Measurements from ENCODE around the gene PRKAR2A. TPM values are rescaled to one million over a fixed set of nuclear protein-coding genes. Genes with fewer than 3 reads are reported as not detected.

PRKAR2A gene
- total RNA-seq, 4 donors from 2014 or later: 62.2 to 97.1 (median 80.2) TPM

DNA sequence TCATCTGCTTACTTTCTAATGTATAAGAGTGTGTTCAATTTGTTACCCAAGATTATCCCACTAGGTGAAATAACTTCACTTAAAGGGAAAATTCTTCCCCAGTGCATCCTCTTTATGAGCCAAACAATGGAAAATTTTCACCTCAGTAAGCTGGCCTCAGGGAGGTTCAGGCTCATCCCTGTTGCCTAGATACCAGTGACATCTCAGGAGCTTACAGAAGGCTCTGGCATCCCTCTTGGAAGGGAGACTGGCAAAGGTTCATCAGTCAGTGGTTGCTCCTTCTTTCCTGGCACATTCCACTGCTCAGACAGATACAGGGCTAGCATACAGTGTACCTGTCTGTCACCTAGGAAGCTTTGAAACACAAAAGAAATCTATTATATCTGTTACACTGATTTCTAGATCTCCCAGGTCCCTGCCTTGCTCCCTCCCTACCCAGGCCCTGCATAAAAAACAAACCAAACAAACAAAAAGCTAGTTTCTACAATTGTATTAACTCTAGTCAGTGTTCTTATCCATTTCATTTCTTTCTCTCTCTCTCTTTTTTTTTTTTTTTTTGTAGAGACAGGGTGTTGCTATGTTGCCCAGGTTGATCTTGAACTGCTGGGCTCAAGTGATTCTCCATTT, 132.4 kb downstream of the PRKAR2A start:
- Histone ChIP-seq H3K9me3 (no peaks in the 10 kb centered on the region), H3K4me1 (peaks cover 27 to 33% of the 10 kb centered on the region in 2 donors), H3K4me3 (peak overlapping the region in 2 of 4 donors; percentile 75 to 92), H3K27me3 (no peaks in the 10 kb centered on the region), H3K36me3 (peaks cover 0 to 29% of the 10 kb centered on the region in 2 donors), H3K27ac (peak overlapping the region in 3 of 4 donors; percentile 24 to 89 (median 85))
- ATAC-seq: no peak
- DNase-seq: peak; percentile 11 to 23
- TF ChIP-seq, protein P1, sequence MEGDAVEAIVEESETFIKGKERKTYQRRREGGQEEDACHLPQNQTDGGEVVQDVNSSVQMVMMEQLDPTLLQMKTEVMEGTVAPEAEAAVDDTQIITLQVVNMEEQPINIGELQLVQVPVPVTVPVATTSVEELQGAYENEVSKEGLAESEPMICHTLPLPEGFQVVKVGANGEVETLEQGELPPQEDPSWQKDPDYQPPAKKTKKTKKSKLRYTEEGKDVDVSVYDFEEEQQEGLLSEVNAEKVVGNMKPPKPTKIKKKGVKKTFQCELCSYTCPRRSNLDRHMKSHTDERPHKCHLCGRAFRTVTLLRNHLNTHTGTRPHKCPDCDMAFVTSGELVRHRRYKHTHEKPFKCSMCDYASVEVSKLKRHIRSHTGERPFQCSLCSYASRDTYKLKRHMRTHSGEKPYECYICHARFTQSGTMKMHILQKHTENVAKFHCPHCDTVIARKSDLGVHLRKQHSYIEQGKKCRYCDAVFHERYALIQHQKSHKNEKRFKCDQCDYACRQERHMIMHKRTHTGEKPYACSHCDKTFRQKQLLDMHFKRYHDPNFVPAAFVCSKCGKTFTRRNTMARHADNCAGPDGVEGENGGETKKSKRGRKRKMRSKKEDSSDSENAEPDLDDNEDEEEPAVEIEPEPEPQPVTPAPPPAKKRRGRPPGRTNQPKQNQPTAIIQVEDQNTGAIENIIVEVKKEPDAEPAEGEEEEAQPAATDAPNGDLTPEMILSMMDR (IDR thresholded peaks at IDR 0.05 in 4 of 5, conservative IDR thresholded peaks at IDR 0.05 in 1 of 5): no peak
- no peak for TF ChIP-seq POLR2A (IDR thresholded peaks at IDR 0.05)
- in situ Hi-C loops (cut with MboI; ENCODE audit: low sequenced_read_pairs in 4 of 4) (no loop called here), intact Hi-C loops (cut with DNase I; ENCODE audit: low total_unique reads) (no loop called here)

- TF ChIP-seq, protein P1 (IDR thresholded peaks at IDR 0.05 in 4 of 5, conservative IDR thresholded peaks at IDR 0.05 in 1 of 5): no peak
- no peak for TF ChIP-seq POLR2A (IDR thresholded peaks at IDR 0.05)
- no peak for ATAC-seq
- Histone ChIP-seq H3K4me3 (no peak overlapping the region), H3K27ac (no peak overlapping the region), H3K27me3 (no peaks in the 10 kb centered on the region), H3K36me3 (peaks cover 0 to 29% of the 10 kb centered on the region in 2 donors), H3K9me3 (no peaks in the 10 kb centered on the region), H3K4me1 (peaks cover 45 to 47% of the 10 kb centered on the region in 2 donors)
- DNase-seq: no peak
- in situ Hi-C loops (cut with MboI; ENCODE audit: low sequenced_read_pairs in 4 of 4): no loop called here
- intact Hi-C loops (cut with DNase I; ENCODE audit: low total_unique reads): no loop called here
Measured at GRCh38 chr3:48711727-48712126, 135.9 kb downstream of the PRKAR2A start.

DNA sequence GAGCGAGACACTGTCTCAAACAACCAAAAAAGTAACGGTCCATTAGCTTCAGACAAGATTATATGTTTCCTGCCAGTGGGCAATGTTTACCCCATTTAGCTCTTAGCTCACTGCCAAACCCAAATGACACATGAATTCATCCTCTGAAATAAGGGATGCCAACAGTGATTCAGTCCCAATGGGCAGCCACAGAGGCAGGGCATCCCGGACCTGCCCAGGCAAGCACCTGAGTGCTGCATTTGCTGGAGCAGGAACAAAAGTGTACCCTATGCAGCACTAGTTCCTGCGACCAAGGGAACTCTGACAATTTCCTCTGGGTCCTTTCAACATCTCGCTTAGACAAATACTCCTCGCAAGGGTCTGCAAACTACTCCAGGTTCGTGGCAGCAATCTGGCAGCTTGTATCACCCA, 138.6 kb downstream of the PRKAR2A start:
- peaks cover 24 to 26% of the 10 kb centered on the region in 2 donors for H3K4me1 ChIP-seq

GRCh38 chr3:48708481-48708889, 139.2 kb downstream of the PRKAR2A start:
- intact Hi-C loops (cut with DNase I; ENCODE audit: low total_unique reads) (no loop called here), in situ Hi-C loops (cut with MboI; ENCODE audit: low sequenced_read_pairs in 4 of 4) (no loop called here)
- H3K9me3 ChIP-seq: no peaks in the 10 kb centered on the region
- peaks cover 24 to 29% of the 10 kb centered on the region in 2 donors for H3K4me1 ChIP-seq
- no peaks in the 10 kb centered on the region for H3K27me3 ChIP-seq
- no peak overlapping the region for H3K4me3 ChIP-seq
- TF ChIP-seq POLR2A (IDR thresholded peaks at IDR 0.05): no peak
- TF ChIP-seq, protein P1 (IDR thresholded peaks at IDR 0.05 in 4 of 5, conservative IDR thresholded peaks at IDR 0.05 in 1 of 5): no peak
- DNase-seq (no peak), ATAC-seq (peak; percentile 18 to 37)
- peak overlapping the region; percentile 33 to 57 (median 54) for H3K27ac ChIP-seq
- peaks cover 0 to 22% of the 10 kb centered on the region in 2 donors for H3K36me3 ChIP-seq

More for the DNA sequence above, 138.6 kb downstream of the PRKAR2A start:
- H3K9me3 ChIP-seq: no peaks in the 10 kb centered on the region
- ATAC-seq (peak; percentile 56 to 64), DNase-seq (no peak)
- TF ChIP-seq POLR2A (IDR thresholded peaks at IDR 0.05): no peak
- TF ChIP-seq, protein P1 (IDR thresholded peaks at IDR 0.05 in 4 of 5, conservative IDR thresholded peaks at IDR 0.05 in 1 of 5): no peak
- H3K27me3 ChIP-seq: no peaks in the 10 kb centered on the region
- no peak overlapping the region for H3K4me3 ChIP-seq
- peak overlapping the region; percentile 33 to 57 (median 54) for H3K27ac ChIP-seq
- H3K36me3 ChIP-seq: peaks cover 0 to 25% of the 10 kb centered on the region in 2 donors
- in situ Hi-C loops (cut with MboI; ENCODE audit: low sequenced_read_pairs in 4 of 4) (no loop called here), intact Hi-C loops (cut with DNase I; ENCODE audit: low total_unique reads) (no loop called here)

Measured in gastrocnemius medialis (tissue), 4 donors.